Panc1 (cell line): ENCODE data around the gene MN1.

Experiments
- CTCF ChIP-seq: fragments of 450-650 bp; IDR thresholded peaks from 2 replicates; pipeline ENCODE4 v1.5.1; 2017; ENCODE audit warnings: mild to moderate bottlenecking
- POLR2AphosphoS5 ChIP-seq: IDR thresholded peaks from 2 replicates; pipeline ENCODE4 v1.6.1; 2012; ENCODE audit warnings: mild to moderate bottlenecking, low read depth, low read length, moderate library complexity
- REST ChIP-seq, 2 experiments: IDR thresholded peaks; 2 replicates each; pipeline ENCODE4 v1.6.1; 2011 to 2012; ENCODE audit warnings: low read depth in 2 of 2, control low read depth in 1 of 2, low read length in 1 of 2, mild to moderate bottlenecking in 1 of 2, moderate library complexity in 1 of 2; ENCODE audit not compliant: insufficient read depth in 1 of 2
- TCF7L2 ChIP-seq: IDR thresholded peaks from 2 replicates; pipeline ENCODE4 v1.6.1; 2011; ENCODE audit warnings: mild to moderate bottlenecking, low read depth, low read length, inconsistent platforms

GRCh38 chr22:27801202-27801615 lies 347 bp downstream of the MN1 start:
- TF ChIP-seq CTCF (no peak), POLR2AphosphoS5 (no peak), REST (IDR thresholded peaks at IDR 0.05; ENCODE audit: insufficient read depth in 1 of 2, low read depth in 2 of 2, low read length in 1 of 2) (no peak), TCF7L2 (no peak)
